Limb (tissue), 2 donors: Measurements from ENCODE around the gene BTBD1.

Source experiments
- DNase-seq, 2 donors: peaks; one replicate each; pipeline ENCODE4 v3.0.0-alpha.2; 2016; ENCODE audit errors: extremely low spot score in 2 of 2

BTBD1 gene

DNA sequence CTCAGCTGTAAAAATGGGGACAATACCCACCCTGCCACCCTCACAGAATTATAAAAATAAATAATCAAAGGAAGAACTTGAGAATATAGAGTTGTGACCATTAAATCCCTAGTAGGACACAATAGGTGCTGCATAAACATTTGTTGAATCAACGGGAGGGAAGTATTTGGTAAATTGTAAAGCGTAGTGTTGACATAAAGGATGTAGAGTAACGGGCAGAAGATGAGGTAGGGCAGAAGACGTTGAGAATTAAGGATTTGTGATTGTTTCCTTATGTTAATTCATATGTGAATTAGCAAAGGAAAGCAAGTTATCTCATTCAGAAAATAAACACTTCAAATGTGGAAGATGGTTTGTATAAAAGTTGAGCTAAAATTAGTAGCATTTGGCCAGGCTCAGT, 73.9 kb downstream of the BTBD1 start:
- DNase-seq, result no peak

GRCh38 chr15:82992436-82992998, 74.5 kb downstream of the BTBD1 start:
- no peak for DNase-seq

- DNase-seq, result no peak
These were observed 80.6 kb downstream of the BTBD1 start for GRCh38 chr15:82986442-82986780.

DNA sequence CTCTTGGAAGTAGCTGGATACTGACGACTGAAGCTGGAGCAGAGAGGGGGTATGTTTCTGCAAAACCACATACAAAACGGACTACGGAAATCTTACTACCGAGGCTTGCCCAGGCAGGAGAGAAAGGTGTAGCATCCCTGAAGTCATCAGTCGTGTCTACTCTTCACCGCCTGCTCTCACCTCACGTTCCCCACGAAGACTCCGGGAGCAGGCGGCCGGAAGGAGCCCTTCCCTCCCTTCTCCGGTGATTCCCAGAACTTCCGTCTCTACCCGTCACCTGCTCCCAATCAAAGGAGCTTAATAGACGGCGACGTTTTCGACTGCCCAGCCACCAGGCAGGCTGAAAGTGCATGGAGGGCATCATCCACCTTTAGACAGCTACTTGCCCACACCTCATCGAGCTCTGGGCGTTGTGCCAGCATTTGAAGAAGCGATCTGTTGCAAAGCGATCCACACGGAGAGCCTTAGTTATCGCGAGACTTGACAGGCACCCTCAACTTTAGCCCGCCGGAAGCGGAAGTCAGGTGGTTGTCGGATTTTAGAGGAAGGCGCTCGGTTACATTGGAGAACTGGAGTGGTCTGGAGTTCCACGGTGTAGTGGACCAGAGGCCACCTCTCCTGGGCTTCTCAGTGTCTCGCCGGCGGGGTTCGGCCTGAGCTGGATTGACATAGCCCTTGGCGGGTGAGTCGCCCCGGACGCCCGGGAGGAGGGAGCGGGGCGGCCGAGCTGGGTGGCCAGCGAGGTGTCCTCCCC, 81.2 kb downstream of the BTBD1 start, which contains the start of gene RAMAC:
Gene RAMAC (plus strand): TSS at position 523 of the 754 bp plus-strand sequence. CDS start 2,809 bp downstream, outside the sequence.
- peak; percentile 93 to 96 for DNase-seq

GRCh38 chr15:82980981-82981380, 86.1 kb downstream of the BTBD1 start:
- DNase-seq, result no peak

- DNase-seq, result no peak
These were observed 87.3 kb downstream of the BTBD1 start for GRCh38 chr15:82979726-82980125.

GRCh38 chr15:82978438-82978837, 88.6 kb downstream of the BTBD1 start:
- no peak for DNase-seq

DNA sequence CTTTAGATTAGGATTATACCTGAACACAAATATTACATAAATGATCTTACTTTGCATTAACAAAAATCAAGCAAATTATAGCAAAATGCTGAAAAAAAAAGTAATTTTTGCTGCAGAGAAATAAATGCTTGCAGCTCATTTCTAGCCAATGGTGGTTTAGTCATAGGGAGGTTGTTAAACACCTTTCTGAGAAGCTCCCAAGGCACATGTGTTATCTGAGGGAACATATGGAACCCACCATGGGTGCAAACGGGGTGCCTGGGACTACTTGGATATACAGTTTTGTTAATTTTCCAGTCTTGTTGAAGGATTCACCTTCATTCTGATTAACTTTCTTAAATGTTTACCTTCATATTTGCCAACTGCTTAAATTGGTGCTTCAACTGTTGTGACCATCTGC, 90.0 kb downstream of the BTBD1 start:
- no peak for DNase-seq

- DNase-seq, result no peak
These were observed 94.1 kb downstream of the BTBD1 start for GRCh38 chr15:82972990-82973389.

GRCh38 chr15:82971218-82971984, 95.7 kb downstream of the BTBD1 start:
- no peak for DNase-seq

DNA sequence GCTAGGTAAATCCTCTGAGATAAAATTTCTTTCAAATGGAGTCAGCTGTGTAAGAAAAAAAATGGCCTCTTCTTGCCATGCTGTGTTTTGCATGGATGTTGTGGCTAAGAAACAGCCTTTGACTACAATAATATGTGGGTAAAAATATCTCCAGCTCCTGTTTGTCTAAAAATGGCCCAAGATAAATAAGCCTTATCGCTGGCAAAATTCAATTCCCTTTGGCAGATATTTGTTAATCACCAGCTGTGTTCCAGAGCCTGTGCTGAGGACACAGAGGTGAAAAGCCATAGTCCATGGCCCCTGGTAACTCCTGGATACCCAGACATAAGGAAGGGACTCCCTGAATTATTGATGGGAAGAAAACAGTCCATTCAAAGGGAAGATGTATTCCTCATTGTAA, 96.4 kb downstream of the BTBD1 start:
- DNase-seq, result no peak

DNA sequence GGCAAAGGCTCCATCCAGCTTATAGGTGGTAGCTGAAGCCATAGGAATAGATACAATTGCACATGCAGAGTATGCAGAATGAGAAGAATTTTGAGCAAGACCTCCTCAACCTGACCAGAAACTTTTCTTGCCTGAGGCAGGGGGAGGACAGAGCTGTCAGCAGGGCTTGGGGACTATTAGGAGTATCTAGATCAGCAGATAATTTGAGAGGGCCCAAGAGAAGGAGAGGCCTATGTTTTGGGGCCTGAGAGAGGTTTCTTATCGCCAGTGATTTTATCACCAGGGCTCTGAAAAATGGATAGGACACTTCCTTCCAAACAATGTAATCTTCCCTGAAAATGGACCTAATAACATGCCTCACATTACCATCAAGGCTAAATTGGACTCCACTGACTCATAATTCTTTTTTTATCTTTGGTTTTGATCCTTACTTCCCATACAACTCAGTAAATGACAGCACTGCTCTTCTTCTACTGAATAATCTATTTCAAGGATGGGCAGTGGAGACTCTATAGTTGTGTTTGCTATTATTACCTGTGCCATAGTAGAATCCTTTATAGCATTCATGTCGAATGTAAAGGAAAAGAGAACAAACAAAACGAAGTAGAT, 96.9 kb downstream of the BTBD1 start:
- DNase-seq, result no peak

DNA sequence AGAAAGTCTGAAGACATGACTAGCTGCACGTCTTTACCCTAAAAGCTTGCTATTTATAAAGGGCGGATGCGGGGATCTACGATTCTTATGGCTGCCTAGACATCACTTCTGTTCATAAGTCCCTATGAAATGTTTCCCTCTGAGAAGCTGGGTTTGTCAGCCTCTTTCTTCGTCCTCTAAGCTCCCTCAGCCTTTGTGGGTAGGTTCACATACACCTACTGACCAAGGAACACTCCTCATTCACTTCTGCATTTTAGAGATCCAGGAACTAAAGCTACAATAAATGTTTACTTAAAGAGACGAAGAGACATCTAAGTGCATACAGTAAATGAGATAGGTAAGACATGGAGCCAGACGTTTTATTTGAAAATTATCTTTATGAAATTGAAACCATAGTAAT, 97.7 kb downstream of the BTBD1 start:
- DNase-seq, result no peak

DNA sequence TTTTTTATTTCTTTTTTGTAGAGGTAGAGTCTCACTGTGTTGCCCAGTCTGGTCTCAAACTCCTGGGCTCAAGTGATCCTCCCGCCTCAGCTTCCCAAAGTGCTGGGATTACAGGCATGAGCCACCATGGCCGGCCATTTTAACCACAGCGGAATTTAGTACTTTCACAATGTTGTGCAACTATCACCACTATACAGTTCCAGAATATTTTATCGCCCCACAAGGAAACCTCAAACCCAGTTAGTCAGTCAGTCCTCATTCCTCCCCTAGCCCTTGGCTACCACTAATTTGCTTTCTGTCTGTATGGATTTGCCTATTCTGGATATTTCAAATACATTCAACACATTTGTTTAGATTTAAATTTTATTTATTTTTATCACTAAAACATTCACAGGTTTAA, 99.0 kb downstream of the BTBD1 start:
- no peak for DNase-seq

DNA sequence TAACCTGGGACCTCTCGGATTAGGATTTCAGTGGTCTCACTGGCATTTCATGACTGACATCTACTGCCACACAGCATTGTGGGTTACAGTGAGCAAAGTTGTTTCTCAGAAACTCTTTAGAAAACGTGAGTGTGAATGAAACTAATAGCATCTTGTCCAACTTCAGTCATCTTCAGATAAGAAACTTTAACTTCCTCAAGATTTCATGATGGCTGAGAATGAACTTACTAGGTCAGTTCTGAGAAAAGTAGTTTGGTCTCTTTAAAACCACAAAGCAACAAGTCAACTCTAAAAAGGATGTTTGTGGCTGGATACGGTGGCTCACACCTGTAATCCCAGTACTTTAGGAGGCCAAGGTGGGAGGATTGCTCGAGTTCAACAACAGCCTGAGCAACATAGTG, 100.4 kb downstream of the BTBD1 start:
- DNase-seq, result no peak
